Activated gamma-delta T cell (primary cell): ENCODE data around the gene WFIKKN1.
A peak's percentile ranks its signal among the peaks of the same experiment; 100 is the strongest.

Experiments used
- DNase-seq: peaks from one replicate; lab custom pipeline; 2025; lab: John Stamatoyannopoulos, UW

Gene WFIKKN1

GRCh38 chr16:674214-674881 is 43.6 kb downstream of the WFIKKN1 start:
- no peak for DNase-seq

- DNase-seq = no peak
Observed at GRCh38 chr16:674968-675883, 44.4 kb downstream of the WFIKKN1 start, which contains the start of gene RHBDL1. Gene RHBDL1, plus strand, starts transcription at chr16:675671. Its CDS starts 120 bp downstream, at chr16:675791.

- no peak for DNase-seq
Observed at GRCh38 chr16:675884-676564, 45.2 kb downstream of the WFIKKN1 start.

- no peak for DNase-seq
Observed at GRCh38 chr16:676565-676902, 45.7 kb downstream of the WFIKKN1 start.

- DNase-seq = no peak
Observed at GRCh38 chr16:676913-677312, 46.1 kb downstream of the WFIKKN1 start.

GRCh38 chr16:677316-678190 is 46.8 kb downstream of the WFIKKN1 start:
- DNase-seq = no peak

- DNase-seq = no peak
Observed at GRCh38 chr16:678209-678857, 47.5 kb downstream of the WFIKKN1 start.

GRCh38 chr16:678858-679813 is 48.4 kb downstream of the WFIKKN1 start:
- no peak for DNase-seq

GRCh38 chr16:679814-680624 is 49.2 kb downstream of the WFIKKN1 start, which contains the start of gene STUB1:
Gene STUB1, plus strand, starts transcription at chr16:680410. Its CDS starts 116 bp downstream, at chr16:680526.
- peak; percentile 87 for DNase-seq

- no peak for DNase-seq
Observed at GRCh38 chr16:680625-680945, 49.8 kb downstream of the WFIKKN1 start.

- DNase-seq = no peak
Observed at GRCh38 chr16:680967-681745, 50.4 kb downstream of the WFIKKN1 start.

GRCh38 chr16:681746-682427 is 51.1 kb downstream of the WFIKKN1 start:
- no peak for DNase-seq

- no peak for DNase-seq
Observed at GRCh38 chr16:682493-683395, 52.0 kb downstream of the WFIKKN1 start.

- no peak for DNase-seq
Observed at GRCh38 chr16:683396-684070, 52.7 kb downstream of the WFIKKN1 start.
